Umbilical cord (tissue), 2 donors: Measurements from ENCODE around the gene NET1. TPM values are rescaled to one million over a fixed set of nuclear protein-coding genes. Genes with fewer than 3 reads are reported as not detected.

Source experiments
- DNase-seq: peaks from one replicate; pipeline ENCODE4 v3.0.0-alpha.2; 2015; ENCODE audit warnings: low spot score
- total RNA-seq: library from RNA; depleted of rRNA; stranded (reverse); fragments of >200 nt; gene quantifications from one replicate; pipeline ENCODE4 v1.2.3, GENCODE V29; 2014; ENCODE audit warnings: low replicate concordance; ENCODE audit not compliant: insufficient read depth

Gene NET1
- total RNA-seq, 1 donor from 2014 or later = 63.6 TPM

GRCh38 chr10:5442990-5443370 is 30.6 kb downstream of the NET1 start:
- DNase-seq = no peak

DNA sequence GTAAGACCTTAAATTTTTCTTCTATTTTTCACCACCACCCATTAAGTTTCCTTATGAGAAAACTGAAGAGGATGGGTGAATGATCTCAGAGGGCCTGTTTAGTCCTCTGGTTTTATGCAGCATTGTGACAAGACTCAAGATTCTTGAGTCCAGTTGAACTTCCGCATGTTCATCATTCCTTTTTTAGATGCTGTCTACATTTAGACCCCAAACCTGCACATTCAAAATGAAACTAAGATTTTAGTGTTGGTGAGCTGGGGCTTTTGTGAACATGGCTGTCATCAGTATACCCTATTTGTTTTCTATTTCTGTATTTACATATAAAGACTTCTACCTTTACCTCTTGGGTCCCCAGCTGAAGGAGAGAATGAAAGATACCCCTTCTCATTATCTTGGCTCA is 31.1 kb downstream of the NET1 start:
- no peak for DNase-seq

DNA sequence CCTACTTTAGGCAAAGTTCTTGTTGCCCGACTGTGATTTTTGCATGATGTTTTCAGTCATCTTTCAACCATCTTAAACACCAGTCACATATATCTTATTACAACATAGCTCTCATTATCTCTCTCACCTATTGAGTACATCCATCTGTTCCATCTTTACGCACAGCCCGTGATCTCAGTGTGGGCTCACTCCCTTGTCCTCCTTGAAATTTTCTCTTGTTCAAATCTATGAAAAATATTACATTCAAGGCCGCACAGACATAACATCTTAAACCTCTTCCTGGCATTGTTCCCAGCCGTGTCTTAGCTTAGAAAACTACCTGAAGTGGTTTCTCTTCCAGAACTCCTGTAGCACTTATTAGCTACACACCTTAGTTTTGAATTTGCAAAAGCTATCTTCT is 32.6 kb downstream of the NET1 start:
- no peak for DNase-seq

DNA sequence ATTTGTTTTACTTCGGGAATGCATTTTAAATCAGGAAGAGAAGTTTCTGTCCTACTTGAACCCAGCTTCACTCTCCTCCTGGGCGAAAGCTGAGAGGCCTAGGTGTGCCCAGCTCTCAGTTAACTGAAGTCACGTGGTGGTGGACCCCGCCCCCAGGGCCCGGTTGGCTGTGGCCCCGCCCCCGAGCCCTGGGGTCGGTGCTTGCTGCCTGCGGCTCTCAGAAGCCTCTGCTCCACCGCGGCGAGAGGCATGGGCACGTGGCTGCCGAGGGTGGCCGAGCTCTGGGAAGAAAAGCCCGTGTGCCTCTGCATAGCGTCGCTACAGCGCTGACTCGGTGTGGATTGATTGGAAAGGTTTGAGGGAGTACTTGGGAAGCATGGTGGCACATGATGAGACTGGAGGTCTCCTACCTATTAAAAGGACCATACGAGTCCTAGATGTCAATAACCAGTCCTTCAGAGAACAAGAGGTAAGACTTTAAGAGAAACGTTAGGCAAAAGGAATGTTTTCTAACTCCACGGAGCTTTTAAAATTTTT is 34.1 kb downstream of the NET1 start:
- DNase-seq = peak; percentile 95

DNA sequence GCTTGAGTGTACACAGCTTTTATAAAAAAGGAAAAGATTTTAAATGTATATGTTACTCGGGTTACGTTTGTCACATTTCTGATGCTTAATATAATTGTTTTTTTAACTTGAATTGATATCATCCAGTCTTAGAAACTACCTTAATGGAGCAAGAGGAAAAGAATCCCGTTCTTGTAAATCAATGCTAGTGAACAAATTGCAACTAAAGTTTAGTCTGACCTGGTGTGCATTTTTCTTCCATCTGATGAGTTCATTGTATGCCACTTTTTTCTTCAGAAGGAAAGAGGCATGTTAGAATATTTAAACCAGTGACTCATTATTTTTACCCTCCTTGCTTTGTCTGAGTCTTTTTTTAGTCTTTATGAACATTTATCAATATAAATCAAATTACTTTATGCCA is 34.7 kb downstream of the NET1 start:
- DNase-seq = peak; percentile 47

DNA sequence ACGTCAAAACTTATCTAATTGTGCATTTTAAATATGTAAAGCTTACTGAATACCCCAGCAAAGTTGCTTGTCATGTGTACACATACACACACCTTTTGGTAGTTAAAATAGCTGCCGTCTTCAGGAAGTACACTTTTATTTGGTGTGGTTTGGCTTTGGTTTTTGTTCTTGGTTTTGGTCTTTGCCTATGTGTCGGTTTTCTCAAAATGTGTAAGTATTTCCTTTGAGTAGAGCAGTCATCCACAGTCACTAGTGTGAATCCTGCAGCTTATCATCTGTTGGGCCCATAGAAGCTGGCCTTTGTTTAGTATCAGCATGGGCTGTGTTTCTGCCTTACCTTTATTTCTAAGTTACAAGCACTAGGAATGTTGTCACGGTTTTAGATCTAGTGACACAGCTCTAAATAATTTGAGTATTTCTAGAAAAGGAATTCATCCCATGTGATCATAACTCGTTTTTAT is 35.3 kb downstream of the NET1 start:
- DNase-seq = no peak

DNA sequence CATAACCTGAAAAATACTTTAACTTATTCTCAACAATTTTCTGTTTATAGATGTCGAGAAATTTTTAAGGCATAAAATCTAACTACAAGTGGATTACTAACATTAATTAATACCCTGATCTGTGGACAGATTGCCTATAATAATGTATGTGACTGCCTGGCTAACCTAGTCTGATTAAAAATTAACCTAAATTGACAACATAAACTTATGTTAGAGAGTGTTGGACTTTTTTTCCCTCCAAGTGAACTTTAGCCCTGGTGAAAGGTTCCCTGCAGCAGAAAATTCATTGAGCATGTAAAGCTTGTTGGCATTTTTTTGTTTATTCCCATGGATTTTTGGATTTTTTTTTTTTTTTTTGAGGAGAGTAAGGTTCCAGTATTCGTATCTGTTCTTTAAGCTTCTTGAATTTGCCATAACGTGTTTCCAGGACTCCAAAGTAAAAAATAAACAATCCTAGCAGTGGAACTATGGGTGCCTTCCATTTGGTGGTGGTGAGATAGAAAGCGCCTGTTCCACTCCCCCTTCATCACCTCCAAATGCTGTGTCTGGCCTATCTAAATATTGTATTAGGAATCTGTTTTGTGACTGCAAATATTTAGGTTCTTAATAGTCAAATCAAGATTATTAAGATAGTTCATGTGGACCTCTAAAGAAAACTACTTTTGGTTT is 36.1 kb downstream of the NET1 start:
- no peak for DNase-seq

DNA sequence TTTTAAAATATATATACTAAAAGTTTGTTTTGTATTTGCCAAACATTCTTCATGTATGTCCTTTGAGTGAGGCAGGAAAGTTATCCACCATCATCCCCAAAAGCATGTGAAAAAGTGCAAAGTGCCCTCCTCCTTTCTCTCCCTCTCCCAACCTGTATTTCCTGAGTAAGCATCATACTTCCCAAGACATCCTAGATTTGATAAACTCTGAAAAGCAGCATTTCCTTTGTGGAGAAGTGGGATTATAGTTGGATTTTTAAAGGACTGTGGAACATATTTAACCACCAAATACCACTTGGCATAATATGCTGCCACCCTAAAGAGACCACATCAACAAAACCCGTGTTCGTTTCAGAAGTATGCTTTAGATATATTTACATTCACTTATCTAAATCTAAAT is 36.9 kb downstream of the NET1 start:
- no peak for DNase-seq

DNA sequence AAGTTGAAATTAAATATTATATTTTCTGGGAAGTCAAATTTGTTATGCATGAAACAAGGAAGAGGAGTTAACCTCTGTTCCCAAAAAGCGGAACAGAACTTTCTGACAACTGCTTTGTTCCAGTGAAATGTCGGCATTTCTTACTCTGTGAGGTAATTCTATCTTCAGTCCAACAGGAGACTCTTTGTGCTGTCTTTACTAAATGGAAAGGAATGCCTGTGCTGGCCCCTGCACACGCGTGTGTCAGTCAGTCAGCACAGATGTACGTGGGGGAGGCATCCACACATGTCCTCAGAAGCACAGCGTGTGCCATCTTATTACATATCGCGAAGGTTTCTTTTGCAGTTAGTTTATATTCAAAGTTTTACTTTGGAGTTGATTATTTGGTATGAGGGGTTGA is 37.5 kb downstream of the NET1 start:
- DNase-seq = peak; percentile 78

DNA sequence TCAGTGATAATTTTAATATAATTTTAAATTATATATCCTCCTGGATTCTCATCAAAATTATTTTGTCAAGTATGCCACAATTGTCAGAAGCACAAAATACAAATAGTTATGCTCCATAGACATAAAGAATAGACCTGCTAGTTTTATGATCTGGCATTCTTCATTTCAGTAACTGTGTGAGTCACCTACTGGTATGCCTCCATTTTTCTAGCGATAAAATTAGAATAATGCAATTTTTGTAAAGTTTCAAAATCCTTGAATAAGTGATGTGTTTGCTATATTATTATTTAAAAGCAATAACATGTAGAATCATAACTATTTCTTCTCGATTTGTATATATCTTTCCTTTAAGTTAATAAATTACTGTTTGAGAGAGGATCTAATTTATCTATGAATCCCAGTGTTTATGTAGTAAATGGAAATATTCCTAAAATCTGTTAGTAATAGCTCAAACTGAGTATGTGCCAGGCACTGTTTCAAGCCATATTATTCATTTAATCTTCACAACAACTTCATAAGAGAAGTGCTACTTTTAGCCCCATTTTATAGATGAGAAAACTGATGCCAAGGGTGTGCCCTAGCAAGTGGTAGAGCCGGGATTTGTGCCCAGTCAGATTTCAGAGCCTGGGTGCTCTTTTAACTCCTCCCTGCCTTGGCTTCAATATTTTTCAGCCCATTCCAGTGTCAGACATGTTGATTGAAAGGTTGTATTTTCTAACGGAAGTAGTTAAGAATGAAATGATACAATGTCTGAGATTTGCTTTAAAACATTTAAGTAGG is 38.4 kb downstream of the NET1 start:
- peak; percentile 23 for DNase-seq

- DNase-seq = no peak
Measured at GRCh38 chr10:5453749-5454489, 41.6 kb downstream of the NET1 start.

DNA sequence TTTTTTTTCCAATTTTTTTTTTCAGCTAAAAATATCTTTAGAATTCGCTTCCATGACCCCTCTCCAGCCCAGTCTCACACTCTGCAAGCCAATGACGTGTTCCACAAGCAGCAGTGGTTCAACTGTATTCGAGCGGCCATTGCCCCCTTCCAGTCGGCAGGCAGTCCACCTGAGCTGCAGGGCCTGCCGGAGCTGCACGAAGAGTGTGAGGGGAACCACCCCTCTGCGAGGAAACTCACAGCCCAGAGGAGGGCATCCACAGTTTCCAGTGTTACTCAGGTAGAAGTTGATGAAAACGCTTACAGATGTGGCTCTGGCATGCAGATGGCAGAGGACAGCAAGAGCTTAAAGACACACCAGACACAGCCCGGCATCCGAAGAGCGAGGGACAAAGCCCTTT is 44.2 kb downstream of the NET1 start:
- no peak for DNase-seq

GRCh38 chr10:5457741-5458140 is 45.4 kb downstream of the NET1 start:
- DNase-seq = no peak

DNA sequence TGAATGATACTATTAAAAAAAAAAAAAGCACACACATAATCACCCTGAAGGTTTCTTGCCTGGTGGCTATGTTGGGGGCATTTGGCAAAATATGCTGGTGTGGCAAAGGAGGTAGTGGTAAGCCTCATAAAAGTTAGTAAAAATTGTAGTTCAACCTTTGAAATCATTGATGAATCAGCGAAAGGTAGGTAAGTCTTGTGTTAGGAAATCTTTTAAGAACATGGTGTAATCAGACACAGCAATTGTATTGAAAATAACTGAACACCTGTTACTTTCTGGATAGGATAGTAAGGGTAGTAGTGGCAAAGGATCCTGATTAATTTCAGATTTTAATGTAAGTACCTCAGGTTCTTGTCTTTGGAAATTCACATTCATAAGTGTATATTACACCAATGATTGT is 46.1 kb downstream of the NET1 start:
- no peak for DNase-seq

DNA sequence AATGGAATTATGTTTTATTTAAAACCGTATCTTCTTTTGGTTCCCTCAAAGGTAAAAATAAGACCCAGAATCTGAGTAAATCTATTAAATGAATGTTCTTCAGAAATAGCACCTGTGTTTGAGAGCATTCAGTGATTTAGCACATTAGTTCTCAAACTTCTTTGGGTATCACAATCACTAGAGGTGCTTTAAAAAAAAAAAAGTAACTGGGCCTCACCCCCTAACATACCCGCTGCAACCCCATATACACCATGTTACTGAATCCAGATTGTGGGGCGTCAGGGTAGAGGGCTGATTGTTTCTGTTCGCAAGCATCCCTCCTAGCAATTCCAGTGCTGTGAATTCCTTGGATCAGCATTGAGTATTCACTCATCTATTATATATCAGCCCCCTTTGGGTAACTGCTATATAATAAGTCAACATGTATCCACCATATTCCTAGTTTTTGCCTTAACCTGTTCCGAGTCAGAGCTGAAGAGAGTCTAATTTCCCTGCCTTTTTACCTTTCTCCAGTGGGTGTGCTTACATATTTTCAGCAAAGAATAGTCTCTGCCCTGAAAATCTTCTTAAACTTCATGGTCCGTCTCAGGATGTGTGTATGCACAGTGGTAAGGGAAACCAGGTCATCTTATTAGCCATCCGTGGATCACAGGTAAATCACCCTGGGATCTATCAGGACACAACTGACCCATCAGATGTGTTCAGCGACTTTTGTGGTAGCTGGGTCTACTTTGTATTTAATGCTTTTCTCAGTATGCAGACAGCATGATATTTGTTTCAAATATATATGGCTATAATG is 46.8 kb downstream of the NET1 start:
- DNase-seq = no peak

DNA sequence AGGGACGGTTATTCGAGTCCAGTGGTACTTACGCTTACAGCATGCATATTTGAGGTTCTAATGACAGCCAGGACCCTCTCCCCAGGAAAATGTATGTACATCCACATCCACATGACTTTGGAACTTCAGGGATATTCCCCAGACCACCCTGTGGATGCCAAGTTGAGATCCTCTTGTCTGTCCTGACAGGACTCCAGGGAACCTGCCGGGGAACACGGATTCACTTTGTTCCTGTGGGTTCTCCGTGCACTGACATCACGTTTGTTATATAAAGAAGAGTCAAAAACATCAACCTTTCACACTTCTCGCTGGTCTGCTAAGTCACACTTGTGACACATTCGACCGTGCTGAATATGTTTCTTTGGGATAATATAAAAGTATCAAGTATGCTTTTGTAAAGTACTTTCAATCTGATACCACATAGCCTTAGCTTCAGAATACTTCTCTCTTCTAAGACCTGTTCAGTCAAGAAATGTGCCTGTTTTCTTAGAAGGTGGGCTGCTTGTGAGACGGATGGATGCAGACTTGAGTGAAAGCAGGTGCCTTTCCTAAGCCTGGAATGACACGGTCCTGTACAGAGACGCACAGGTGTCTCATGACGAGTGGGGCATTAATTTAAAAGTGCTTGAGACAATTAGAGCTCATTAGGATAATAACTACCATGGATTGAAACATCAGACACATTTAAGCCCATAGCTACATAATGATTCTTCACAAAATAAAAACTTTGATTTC is 48.3 kb downstream of the NET1 start:
- no peak for DNase-seq

DNA sequence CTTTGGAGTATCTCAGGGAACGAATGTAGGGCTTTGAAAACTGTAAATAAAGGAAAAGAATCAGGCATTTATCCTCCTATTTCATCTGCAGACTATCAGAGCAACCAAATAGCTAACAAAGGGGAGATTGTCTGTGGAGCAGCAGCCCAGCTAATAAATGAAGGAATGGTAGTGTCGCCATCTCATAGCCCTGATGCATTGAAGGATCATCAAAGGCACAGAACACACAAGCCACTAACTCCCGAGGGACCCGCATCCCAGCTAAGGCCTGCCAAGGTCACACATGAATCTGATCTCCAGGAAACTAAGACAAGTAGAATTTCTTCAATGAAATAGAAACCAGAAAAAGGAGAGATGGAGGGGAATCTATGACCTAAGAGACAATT is 48.8 kb downstream of the NET1 start:
- no peak for DNase-seq

- DNase-seq = peak; percentile 64
Measured at GRCh38 chr10:5461914-5462840, 49.8 kb downstream of the NET1 start.

GRCh38 chr10:5462841-5463293 is 50.5 kb downstream of the NET1 start:
- no peak for DNase-seq

DNA sequence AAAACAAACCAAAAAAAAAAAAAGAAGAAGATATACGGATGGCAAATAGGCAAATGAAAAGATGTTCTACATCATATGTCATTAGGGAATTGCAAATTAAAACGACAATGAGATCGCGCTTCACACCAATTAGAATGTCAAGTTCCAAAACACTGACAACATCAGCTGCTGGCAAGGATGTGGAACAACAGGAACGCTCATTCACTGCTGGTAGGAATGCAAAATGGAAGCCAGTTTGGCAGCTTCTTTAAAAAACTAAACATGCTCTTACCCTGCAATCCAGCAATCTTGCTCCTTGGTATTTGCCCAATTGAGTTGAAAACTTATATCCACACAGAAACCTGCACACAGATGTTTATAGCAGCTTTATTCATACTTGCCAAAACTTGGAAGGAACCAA is 52.2 kb downstream of the NET1 start:
- DNase-seq = no peak
